Measurements from ENCODE around the gene OR52M1. TPM values are rescaled to one million over a fixed set of nuclear protein-coding genes. Genes with fewer than 3 reads are reported as not detected.

Gene OR52M1
- polyA plus RNA-seq, 3 donors = not detected

GRCh38 chr11:4495986-4496385, 49.0 kb upstream of the OR52M1 start:
- Histone ChIP-seq H3K27me3 (ENCODE audit: control insufficient read depth in 2 of 2, insufficient read depth in 2 of 2, low read length in 2 of 2) (peaks cover 3 to 4% of the 10 kb centered on the region in 2 donors), H3K4me2 (replicated peaks; ENCODE audit: extremely low read depth, low read length, poor library complexity, severe bottlenecking) (no peak overlapping the region), H2AFZ (ENCODE audit: insufficient read depth, low read depth, low read length, poor library complexity, severe bottlenecking) (no peak overlapping the region), H3K4me1 (ENCODE audit: control insufficient read depth in 1 of 2, insufficient read depth in 2 of 2, low read length in 2 of 2) (peaks cover 7 to 11% of the 10 kb centered on the region in 2 donors), H3K36me3 (replicated peaks in 1 of 2; ENCODE audit: control insufficient read depth in 1 of 2, insufficient read depth in 2 of 2, low read length in 2 of 2) (no peaks in the 10 kb centered on the region), H3K4me3 (replicated peaks in 1 of 3; ENCODE audit: low read depth in 2 of 3, low read length in 3 of 3) (no peak overlapping the region), H3K79me2 (ENCODE audit: insufficient read depth, low read length) (no peaks in the 10 kb centered on the region), H3K9ac (ENCODE audit: insufficient read depth, low read length, poor library complexity, severe bottlenecking) (no peak overlapping the region), H4K20me1 (ENCODE audit: insufficient read depth, low read length) (no peaks in the 10 kb centered on the region), H3K27ac (ENCODE audit: low read depth in 1 of 2, low read length in 2 of 2) (no peak overlapping the region), H3K9me3 (replicated peaks in 1 of 2; ENCODE audit: control insufficient read depth in 1 of 2, insufficient read depth in 1 of 2, low read length in 2 of 2) (no peaks in the 10 kb centered on the region)
- Mint-ChIP-seq H3K27me3 (ENCODE audit: low read depth in 3 of 3) (peaks cover 6 to 17% (median 10%) of the 10 kb centered on the region in 3 donors), H3K4me3 (peak overlapping the region in 1 of 2 donors; percentile 3), H3K4me1 (peaks cover 22% of the 10 kb centered on the region), H3K36me3 (peaks cover 5 to 6% of the 10 kb centered on the region in 2 donors), H3K27ac (no peak overlapping the region), H3K9me3 (peaks cover 0 to 7% (median 6%) of the 10 kb centered on the region in 7 donors)
- intact Hi-C loops (cut with micrococcal nuclease) = no loop called here
- WGBS (ENCODE audit: insufficient coverage) = 93% methylated on average over 5 of the region's 6 CpGs
- no peak for TF ChIP-seq CTCF (IDR thresholded peaks at IDR 0.05)
- no peak for DNase-seq

- Mint-ChIP-seq H3K36me3 (peaks cover 2% of the 10 kb centered on the region in 2 donors), H3K9me3 (peaks cover 0 to 3% (median 3%) of the 10 kb centered on the region in 7 donors), H3K4me1 (peaks cover 22% of the 10 kb centered on the region), H3K4me3 (no peak overlapping the region), H3K27ac (no peak overlapping the region), H3K27me3 (ENCODE audit: low read depth in 3 of 3) (peaks cover 6 to 17% (median 10%) of the 10 kb centered on the region in 3 donors)
- Histone ChIP-seq H3K27ac (ENCODE audit: low read depth in 1 of 2, low read length in 2 of 2) (no peak overlapping the region), H2AFZ (ENCODE audit: insufficient read depth, low read depth, low read length, poor library complexity, severe bottlenecking) (no peak overlapping the region), H3K9me3 (replicated peaks in 1 of 2; ENCODE audit: control insufficient read depth in 1 of 2, insufficient read depth in 1 of 2, low read length in 2 of 2) (no peaks in the 10 kb centered on the region), H3K4me2 (replicated peaks; ENCODE audit: extremely low read depth, low read length, poor library complexity, severe bottlenecking) (no peak overlapping the region), H3K79me2 (ENCODE audit: insufficient read depth, low read length) (no peaks in the 10 kb centered on the region), H3K9ac (ENCODE audit: insufficient read depth, low read length, poor library complexity, severe bottlenecking) (no peak overlapping the region), H3K4me3 (replicated peaks in 1 of 3; ENCODE audit: low read depth in 2 of 3, low read length in 3 of 3) (no peak overlapping the region), H4K20me1 (ENCODE audit: insufficient read depth, low read length) (no peaks in the 10 kb centered on the region), H3K27me3 (ENCODE audit: control insufficient read depth in 2 of 2, insufficient read depth in 2 of 2, low read length in 2 of 2) (peaks cover 3 to 4% of the 10 kb centered on the region in 2 donors), H3K36me3 (replicated peaks in 1 of 2; ENCODE audit: control insufficient read depth in 1 of 2, insufficient read depth in 2 of 2, low read length in 2 of 2) (no peaks in the 10 kb centered on the region), H3K4me1 (ENCODE audit: control insufficient read depth in 1 of 2, insufficient read depth in 2 of 2, low read length in 2 of 2) (peaks cover 7 to 11% of the 10 kb centered on the region in 2 donors)
- intact Hi-C loops (cut with micrococcal nuclease) = no loop called here
- no peak for DNase-seq
- no peak for TF ChIP-seq CTCF (IDR thresholded peaks at IDR 0.05)
- 91% methylated on average over 15 of the region's 15 CpGs for WGBS (ENCODE audit: insufficient coverage)
These were observed 48.3 kb upstream of the OR52M1 start for GRCh38 chr11:4496557-4497248.
